Peyer's patch (tissue), 4 donors: Measurements from ENCODE around the gene NR6A1.

Source experiments
- CTCF ChIP-seq, 6 experiments: fragments of 450-650 bp in 4 of 6; fragments of 200-600 bp in 2 of 6; sonication (generic) in 1 of 6; IDR thresholded peaks; one replicate each; pipeline ENCODE4 v1.5.1; 2017 to 2019; ENCODE audit warnings: antibody characterized with exemption in 6 of 6, mild to moderate bottlenecking in 3 of 6, moderate library complexity in 1 of 6
- POLR2A ChIP-seq, 2 donors: fragments of 450-650 bp; IDR thresholded peaks; one replicate each; pipeline ENCODE4 v1.5.1; 2017; ENCODE audit warnings: antibody characterized with exemption in 2 of 2, mild to moderate bottlenecking in 2 of 2, moderate library complexity in 2 of 2

DNA sequence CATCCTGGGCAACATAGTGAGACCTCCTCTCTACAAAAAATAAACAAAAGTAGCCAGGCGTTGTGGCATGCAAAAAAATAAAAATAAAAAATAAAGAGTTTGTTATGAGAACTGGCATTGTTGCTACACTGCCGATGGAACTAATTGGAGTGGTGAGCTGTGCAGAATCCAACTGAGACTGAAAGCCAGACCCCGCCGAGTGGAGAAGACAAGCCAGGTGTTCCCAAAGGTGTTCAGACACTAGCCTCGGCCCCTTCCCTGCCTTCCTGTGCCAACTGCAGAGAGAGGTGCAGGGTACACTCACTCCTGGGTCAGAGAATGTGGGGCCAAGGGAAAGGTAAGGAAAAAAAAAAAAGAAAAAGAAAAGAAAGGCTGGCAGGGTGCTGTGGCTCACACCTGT lies 44.5 kb upstream of the NR6A1 start:
- no peak for TF ChIP-seq CTCF (IDR thresholded peaks at IDR 0.05)
- TF ChIP-seq POLR2A (IDR thresholded peaks at IDR 0.05) = no peak
